LNCAP (cell line): Measurements from ENCODE around the gene GRB10.

Experiments used
- CTCF ChIP-seq: fragments of 450-650 bp; IDR thresholded peaks from 2 replicates; pipeline ENCODE4 v1.5.1; 2017; ENCODE audit warnings: mild to moderate bottlenecking

The GRB10 gene

GRCh38 chr7:50783303-50783702, 607 bp upstream of the GRB10 start:
- no peak for TF ChIP-seq CTCF

- no peak for TF ChIP-seq CTCF
Observed at GRCh38 chr7:50781381-50782293, 1.1 kb downstream of the GRB10 start.

- no peak for TF ChIP-seq CTCF
Observed at GRCh38 chr7:50780436-50780835, 2.3 kb downstream of the GRB10 start.

GRCh38 chr7:50779427-50779826, 3.3 kb downstream of the GRB10 start:
- no peak for TF ChIP-seq CTCF

GRCh38 chr7:50778189-50778588, 4.5 kb downstream of the GRB10 start:
- TF ChIP-seq CTCF = no peak

- TF ChIP-seq CTCF = no peak
Observed at GRCh38 chr7:50775836-50776235, 6.9 kb downstream of the GRB10 start.

GRCh38 chr7:50775231-50775630, 7.5 kb downstream of the GRB10 start:
- TF ChIP-seq CTCF = no peak

GRCh38 chr7:50774319-50774718, 8.4 kb downstream of the GRB10 start:
- no peak for TF ChIP-seq CTCF
